SK-N-MC (cell line): ENCODE measurements around the gene CASTOR1.

ENCODE experiments used
- EZH2 ChIP-seq: fragments of 200-600 bp; sonication (generic); IDR thresholded peaks from one replicate; pipeline ENCODE4 v1.6.1; 2017; ENCODE audit warnings: antibody characterized with exemption
- POLR2AphosphoS5 ChIP-seq: IDR thresholded peaks from 2 replicates; pipeline ENCODE4 v1.6.1; 2012; ENCODE audit warnings: mild to moderate bottlenecking, low read depth, low read length, borderline replicate concordance

DNA sequence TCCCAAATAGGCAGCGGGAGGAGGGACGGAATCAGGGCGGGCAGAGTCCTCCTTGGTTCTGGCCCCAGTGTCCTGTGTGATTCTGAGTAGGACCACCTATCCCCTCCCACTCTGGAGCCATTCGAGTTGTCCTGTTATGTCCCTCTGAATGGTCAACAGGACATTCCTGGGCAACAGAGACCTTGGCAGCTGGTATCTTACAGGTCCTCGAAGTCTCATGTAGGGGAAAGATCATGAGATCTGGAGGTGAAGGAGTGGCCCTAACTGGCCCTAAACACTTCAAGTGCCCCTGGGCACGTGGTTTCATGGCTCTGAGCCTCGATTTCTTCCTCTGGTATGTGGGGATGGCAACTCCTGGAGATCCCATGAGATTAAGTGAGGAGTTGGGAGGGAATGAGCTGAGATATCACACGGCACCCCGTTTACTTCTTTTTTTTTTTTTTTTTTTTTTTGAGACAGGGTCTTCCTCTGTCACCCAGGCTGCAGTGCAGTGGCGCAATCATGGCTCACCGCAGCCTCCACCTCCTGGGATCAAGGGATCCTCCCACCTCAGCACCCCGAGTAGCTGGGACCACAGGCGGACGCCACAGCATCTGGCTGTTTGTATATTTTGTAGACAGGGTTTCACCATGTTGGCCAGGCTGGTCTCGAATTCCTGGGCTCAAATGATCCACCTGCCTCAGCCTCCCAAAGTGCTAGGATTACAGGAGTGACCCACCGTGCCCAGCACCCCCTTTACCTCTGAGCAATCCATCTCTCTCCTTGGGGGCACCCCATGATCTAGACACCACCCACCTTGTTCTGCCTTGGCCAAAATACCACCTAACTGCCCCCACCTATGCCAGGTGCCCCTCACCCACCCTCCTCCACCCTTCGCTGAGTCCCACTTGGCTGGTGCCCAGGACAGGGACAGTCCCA, 49.6 kb downstream of the CASTOR1 start:
- TF ChIP-seq EZH2 (no peak), POLR2AphosphoS5 (no peak)
